ENCODE data around the gene TXLNA. TPM values are rescaled to one million over a fixed set of nuclear protein-coding genes. Genes with fewer than 3 reads are reported as not detected.

TXLNA gene
- total RNA-seq, 2 donors from 2014 or later = 97.1 to 113 TPM

DNA sequence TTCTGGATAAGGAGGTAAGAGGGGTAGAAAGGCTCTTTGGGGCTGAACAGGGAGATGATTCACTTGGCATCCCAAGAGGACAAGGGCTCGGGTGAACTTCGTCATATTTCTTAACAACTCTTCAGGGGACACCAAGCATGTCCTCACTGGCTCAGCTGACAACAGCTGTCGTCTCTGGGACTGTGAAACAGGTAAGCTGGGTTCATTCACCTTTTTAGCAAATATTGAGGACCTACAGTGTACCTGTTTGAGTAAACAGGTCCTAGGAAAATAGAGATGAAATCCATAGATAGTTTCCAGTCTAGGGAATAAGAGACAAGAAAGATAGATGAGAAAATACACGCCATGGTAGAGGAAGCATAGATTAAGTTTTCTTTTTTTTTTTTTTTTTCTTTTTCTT, 44.8 kb downstream of the TXLNA start:
- no peak for DNase-seq
- no peak for ATAC-seq (replicated peaks in 1 of 2)
- no peaks in the 10 kb centered on the region for H3K9me3 Mint-ChIP-seq
- peak overlapping the region; percentile 94 to 96 for H3K4me3 Mint-ChIP-seq
- peak overlapping the region; percentile 94 for H3K27ac Mint-ChIP-seq
- H3K27me3 Mint-ChIP-seq (ENCODE audit: low read depth) = no peaks in the 10 kb centered on the region
- peaks cover 41% of the 10 kb centered on the region for H3K4me1 Mint-ChIP-seq (ENCODE audit: low read depth)
- H3K36me3 Mint-ChIP-seq (ENCODE audit: insufficient read depth in 2 of 2) = peaks cover 12 to 24% of the 10 kb centered on the region in 2 donors

- Mint-ChIP-seq H3K36me3 (ENCODE audit: insufficient read depth in 2 of 2) (peaks cover 12 to 27% of the 10 kb centered on the region in 2 donors), H3K27ac (no peak overlapping the region), H3K4me1 (ENCODE audit: low read depth) (peaks cover 14% of the 10 kb centered on the region), H3K4me3 (no peak overlapping the region), H3K27me3 (ENCODE audit: low read depth) (no peaks in the 10 kb centered on the region), H3K9me3 (no peaks in the 10 kb centered on the region)
- DNase-seq (no peak), ATAC-seq (replicated peaks in 1 of 2) (no peak)
These were observed 49.3 kb downstream of the TXLNA start for GRCh38 chr1:32228771-32229170.

DNA sequence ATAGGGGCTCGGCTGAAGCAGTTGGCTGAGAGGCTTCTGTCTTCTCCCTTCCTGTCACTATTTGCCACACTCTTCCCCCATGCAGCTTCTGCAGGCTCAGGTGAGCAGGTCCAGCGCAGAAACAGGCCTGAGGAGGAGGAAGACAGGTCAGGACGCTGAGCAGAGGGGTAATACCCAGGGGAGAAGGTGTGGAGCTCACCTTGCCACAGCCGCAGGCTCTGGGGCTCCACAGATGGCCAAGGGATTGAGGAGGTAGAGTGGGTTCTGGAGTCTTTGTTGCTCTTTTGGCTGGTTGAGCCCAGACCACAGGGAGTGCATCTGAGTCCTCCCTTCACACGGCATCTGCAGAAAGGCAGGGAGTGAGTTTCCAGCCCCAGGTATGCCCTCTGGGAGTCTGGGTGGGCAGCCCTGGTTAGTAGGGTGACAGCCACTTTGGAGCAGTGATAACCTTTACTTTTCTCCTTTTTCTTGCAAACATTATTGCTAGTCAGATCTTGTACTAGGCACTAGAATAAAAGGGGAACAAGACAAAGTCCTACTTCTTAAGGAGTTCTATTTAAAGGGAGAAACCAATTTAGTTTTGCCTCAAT, 52.5 kb downstream of the TXLNA start:
- Mint-ChIP-seq H3K4me1 (ENCODE audit: low read depth) (peaks cover 7% of the 10 kb centered on the region), H3K4me3 (no peak overlapping the region), H3K27me3 (ENCODE audit: low read depth) (no peaks in the 10 kb centered on the region), H3K27ac (no peak overlapping the region), H3K9me3 (no peaks in the 10 kb centered on the region), H3K36me3 (ENCODE audit: insufficient read depth in 2 of 2) (peaks cover 6 to 17% of the 10 kb centered on the region in 2 donors)
- no peak for DNase-seq
- no peak for ATAC-seq (replicated peaks in 1 of 2)

GRCh38 chr1:32232558-32233304, 53.3 kb downstream of the TXLNA start:
- Mint-ChIP-seq H3K9me3 (no peaks in the 10 kb centered on the region), H3K36me3 (ENCODE audit: insufficient read depth in 2 of 2) (peaks cover 4 to 12% of the 10 kb centered on the region in 2 donors), H3K4me3 (no peak overlapping the region), H3K27ac (no peak overlapping the region), H3K27me3 (ENCODE audit: low read depth) (no peaks in the 10 kb centered on the region), H3K4me1 (ENCODE audit: low read depth) (peaks cover 2% of the 10 kb centered on the region)
- ATAC-seq (replicated peaks in 1 of 2) = no peak
- no peak for DNase-seq

DNA sequence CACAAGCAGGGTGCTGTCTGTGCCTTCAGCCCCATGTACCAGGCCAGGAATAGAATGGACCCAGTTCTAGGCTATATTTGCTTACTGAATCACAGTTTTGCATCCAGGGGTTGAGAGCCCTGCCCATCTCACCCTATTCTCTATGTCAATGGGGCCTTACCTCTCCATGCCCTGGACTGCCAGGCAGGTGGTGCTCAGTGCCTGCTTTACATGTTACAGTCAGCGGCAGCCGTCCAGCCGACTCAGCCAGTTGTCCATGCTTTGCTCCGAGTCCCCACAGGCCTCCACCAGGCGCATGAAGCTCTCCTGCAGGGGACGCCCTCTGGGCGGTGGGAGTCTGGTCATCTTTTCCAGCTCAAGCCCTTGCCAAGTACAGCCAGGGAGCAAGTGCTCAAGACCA, 55.3 kb downstream of the TXLNA start:
- Mint-ChIP-seq H3K4me3 (no peak overlapping the region), H3K27me3 (ENCODE audit: low read depth) (no peaks in the 10 kb centered on the region), H3K9me3 (no peaks in the 10 kb centered on the region), H3K27ac (no peak overlapping the region), H3K36me3 (ENCODE audit: insufficient read depth in 2 of 2) (peaks cover 0 to 3% of the 10 kb centered on the region in 2 donors), H3K4me1 (ENCODE audit: low read depth) (no peaks in the 10 kb centered on the region)
- DNase-seq (no peak), ATAC-seq (replicated peaks in 1 of 2) (no peak)

GRCh38 chr1:32239337-32239736, 59.9 kb downstream of the TXLNA start:
- Mint-ChIP-seq H3K9me3 (no peaks in the 10 kb centered on the region), H3K4me1 (ENCODE audit: low read depth) (peaks cover 18% of the 10 kb centered on the region), H3K4me3 (peak overlapping the region; percentile 90 to 92), H3K27me3 (ENCODE audit: low read depth) (no peaks in the 10 kb centered on the region), H3K27ac (no peak overlapping the region), H3K36me3 (ENCODE audit: insufficient read depth in 2 of 2) (no peaks in the 10 kb centered on the region)
- no peak for DNase-seq
- ATAC-seq (replicated peaks in 1 of 2) = no peak

DNA sequence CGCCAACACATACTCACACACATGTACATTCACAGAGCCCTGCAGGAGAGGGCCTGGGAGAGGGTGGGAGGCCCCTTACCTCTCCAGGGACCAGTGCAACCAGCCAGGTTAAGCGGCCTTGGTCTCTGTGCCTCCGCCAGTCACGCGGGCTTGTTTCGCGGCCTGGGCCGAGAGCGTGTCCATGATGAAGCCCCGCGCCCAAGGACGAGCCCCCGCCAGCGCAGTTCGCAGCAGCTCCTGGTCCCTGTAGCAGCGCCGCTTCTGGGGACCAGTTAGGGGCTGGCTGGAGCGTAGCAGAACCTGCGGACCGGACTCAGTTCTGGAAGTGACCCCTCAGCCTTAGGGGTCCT, 60.3 kb downstream of the TXLNA start:
- Mint-ChIP-seq H3K27me3 (ENCODE audit: low read depth) (no peaks in the 10 kb centered on the region), H3K9me3 (no peaks in the 10 kb centered on the region), H3K36me3 (ENCODE audit: insufficient read depth in 2 of 2) (no peaks in the 10 kb centered on the region), H3K4me1 (ENCODE audit: low read depth) (peaks cover 18% of the 10 kb centered on the region), H3K4me3 (peak overlapping the region; percentile 90 to 92), H3K27ac (no peak overlapping the region)
- DNase-seq (no peak), ATAC-seq (replicated peaks in 1 of 2) (no peak)

DNA sequence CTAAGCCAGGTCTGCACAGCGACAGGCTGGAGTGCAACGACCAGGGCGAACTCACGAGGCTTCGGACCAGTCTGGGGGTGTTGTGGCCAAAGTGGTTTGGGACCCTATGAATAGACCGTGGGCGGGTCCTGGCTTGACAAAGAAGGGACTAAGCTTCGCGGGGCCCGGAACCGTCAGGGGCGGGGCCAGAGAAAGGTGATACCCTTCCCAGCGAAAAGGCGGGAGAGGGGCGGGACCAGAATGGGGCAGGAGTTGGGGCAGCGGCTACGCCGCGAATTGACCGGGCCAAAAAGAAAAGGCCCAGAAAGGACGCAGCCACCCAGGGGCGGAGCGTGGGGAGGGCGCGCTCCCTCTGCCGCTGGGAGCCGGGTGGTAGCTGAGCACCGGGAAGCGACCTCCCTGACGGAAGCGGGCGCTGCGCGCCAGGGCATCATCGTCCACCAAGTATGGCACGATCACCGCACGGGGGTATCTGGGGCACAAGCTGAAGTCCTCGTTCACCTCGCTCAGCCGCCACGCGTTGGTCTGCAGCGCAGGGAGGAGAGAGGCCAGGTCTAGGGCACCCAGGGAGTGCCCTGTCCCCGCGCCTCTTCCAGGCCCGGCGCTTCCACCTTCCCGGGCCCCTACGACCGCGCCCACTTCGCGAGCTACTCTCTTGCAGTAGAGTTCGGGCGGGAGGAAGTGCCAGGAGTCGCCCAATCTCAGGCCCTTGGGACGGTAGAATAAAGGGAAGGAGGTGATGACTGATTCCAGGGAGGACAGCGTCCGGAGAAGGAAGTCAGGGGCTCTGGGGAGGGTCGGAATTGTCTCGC, 60.9 kb downstream of the TXLNA start:
- H3K27me3 Mint-ChIP-seq (ENCODE audit: low read depth) = no peaks in the 10 kb centered on the region
- DNase-seq (peak; percentile 66 to 69), ATAC-seq (replicated peaks in 1 of 2) (peak; percentile 73 to 74)
- no peaks in the 10 kb centered on the region for H3K9me3 Mint-ChIP-seq
- peak overlapping the region; percentile 90 to 92 for H3K4me3 Mint-ChIP-seq
- no peaks in the 10 kb centered on the region for H3K36me3 Mint-ChIP-seq (ENCODE audit: insufficient read depth in 2 of 2)
- H3K27ac Mint-ChIP-seq = no peak overlapping the region
- H3K4me1 Mint-ChIP-seq (ENCODE audit: low read depth) = peaks cover 20% of the 10 kb centered on the region

GRCh38 chr1:32241001-32241763, 61.7 kb downstream of the TXLNA start:
- Mint-ChIP-seq H3K27me3 (ENCODE audit: low read depth) (no peaks in the 10 kb centered on the region), H3K36me3 (ENCODE audit: insufficient read depth in 2 of 2) (no peaks in the 10 kb centered on the region), H3K9me3 (no peaks in the 10 kb centered on the region), H3K4me3 (peak overlapping the region; percentile 90 to 92), H3K27ac (no peak overlapping the region), H3K4me1 (ENCODE audit: low read depth) (peaks cover 29% of the 10 kb centered on the region)
- peak; percentile 72 for ATAC-seq (replicated peaks in 1 of 2)
- DNase-seq = peak; percentile 56 to 58

GRCh38 chr1:32242341-32242851, 62.9 kb downstream of the TXLNA start:
- no peaks in the 10 kb centered on the region for H3K36me3 Mint-ChIP-seq (ENCODE audit: insufficient read depth in 2 of 2)
- ATAC-seq (replicated peaks in 1 of 2) (no peak), DNase-seq (no peak)
- H3K4me1 Mint-ChIP-seq (ENCODE audit: low read depth) = peaks cover 41% of the 10 kb centered on the region
- no peaks in the 10 kb centered on the region for H3K9me3 Mint-ChIP-seq
- no peaks in the 10 kb centered on the region for H3K27me3 Mint-ChIP-seq (ENCODE audit: low read depth)
- H3K4me3 Mint-ChIP-seq = no peak overlapping the region
- H3K27ac Mint-ChIP-seq = no peak overlapping the region

DNA sequence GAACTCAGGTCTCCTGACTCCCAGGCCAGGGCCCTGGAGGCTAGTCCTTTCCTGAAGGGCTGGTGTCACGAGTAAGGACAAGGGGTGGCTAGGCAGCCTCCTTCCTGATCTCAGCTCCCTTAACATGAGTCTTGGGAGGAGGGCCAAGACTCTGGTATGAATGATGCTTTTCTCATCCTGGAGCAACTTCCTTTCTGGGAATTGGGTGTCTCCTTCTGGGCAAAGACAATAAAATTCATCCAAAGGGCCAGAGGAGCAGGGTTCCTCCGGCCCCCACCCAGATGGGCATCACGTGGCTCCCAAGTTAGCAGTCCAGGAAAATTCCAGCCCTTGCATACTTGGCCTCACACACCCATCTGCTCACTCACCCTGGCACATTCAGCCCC, 67.4 kb downstream of the TXLNA start, which contains the start of gene FAM167B:
FAM167B (plus strand) TSS at position 335 of the 386 bp plus-strand sequence. CDS start 200 bp downstream, outside the sequence.
- Mint-ChIP-seq H3K4me3 (peak within 1 kb of the TSS; percentile 74 to 91), H3K36me3 (ENCODE audit: insufficient read depth in 2 of 2) (peaks cover 3 to 4% of the 10 kb centered on the region in 2 donors), H3K27ac (peak within 1 kb of the TSS; percentile 72), H3K9me3 (no peaks in the 10 kb centered on the region), H3K27me3 (ENCODE audit: low read depth) (no peaks in the 10 kb centered on the region), H3K4me1 (ENCODE audit: low read depth) (peaks cover 68% of the 10 kb centered on the region)
- DNase-seq (no peak), ATAC-seq (replicated peaks in 1 of 2) (no peak)

DNA sequence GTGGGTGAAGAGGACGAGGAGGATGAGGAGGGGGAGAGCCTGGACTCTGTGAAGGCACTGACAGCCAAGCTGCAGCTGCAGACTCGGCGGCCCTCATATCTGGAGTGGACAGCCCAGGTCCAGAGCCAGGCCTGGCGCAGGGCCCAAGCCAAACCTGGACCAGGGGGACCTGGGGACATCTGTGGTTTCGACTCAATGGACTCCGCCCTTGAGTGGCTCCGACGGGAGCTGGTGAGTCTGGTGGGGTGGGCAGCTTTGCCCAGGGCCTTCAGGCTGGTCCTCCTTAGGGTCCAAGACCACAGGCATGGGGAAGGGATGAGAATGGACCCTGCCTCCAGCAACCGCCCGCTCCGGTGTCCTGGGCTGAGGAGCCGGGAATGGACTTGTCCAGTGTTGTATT, 68.0 kb downstream of the TXLNA start:
- peak overlapping the region; percentile 72 for H3K27ac Mint-ChIP-seq
- peaks cover 7% of the 10 kb centered on the region in 2 donors for H3K36me3 Mint-ChIP-seq (ENCODE audit: insufficient read depth in 2 of 2)
- peak overlapping the region; percentile 74 to 91 for H3K4me3 Mint-ChIP-seq
- no peak for ATAC-seq (replicated peaks in 1 of 2)
- no peaks in the 10 kb centered on the region for H3K27me3 Mint-ChIP-seq (ENCODE audit: low read depth)
- peaks cover 65% of the 10 kb centered on the region for H3K4me1 Mint-ChIP-seq (ENCODE audit: low read depth)
- DNase-seq = no peak
- H3K9me3 Mint-ChIP-seq = no peaks in the 10 kb centered on the region
